ENCODE data around the gene OBSCN. TPM values are rescaled to one million over a fixed set of nuclear protein-coding genes. Genes with fewer than 3 reads are reported as not detected.

Gene OBSCN
- polyA plus RNA-seq, 3 donors = 31.3 to 43.8 (median 35.6) TPM

DNA sequence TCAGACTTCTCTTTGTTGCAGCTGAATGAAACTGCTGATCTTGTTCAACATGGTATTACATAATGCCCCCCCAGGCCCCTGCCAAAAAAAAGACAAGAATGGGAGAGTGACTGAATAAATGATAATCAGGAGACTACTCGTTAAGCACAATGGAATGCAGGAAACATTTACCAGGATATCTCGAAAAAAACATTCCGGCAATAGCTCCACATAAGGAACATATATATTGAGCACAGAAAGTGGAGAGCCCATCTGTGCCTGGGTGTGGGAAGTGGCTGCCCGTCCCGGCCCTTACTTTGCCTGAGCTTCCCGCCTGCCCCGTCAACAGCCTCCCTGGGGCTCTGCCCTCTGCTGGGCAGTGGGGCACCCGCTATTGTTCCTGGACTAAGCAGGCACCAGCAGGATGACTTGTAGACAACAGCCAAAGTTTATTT is 185.4 kb downstream of the OBSCN start:
- no peak for DNase-seq (ENCODE audit: extremely low read depth in 1 of 11, low read depth in 9 of 11, low spot score in 4 of 11)

- no peak for DNase-seq (ENCODE audit: extremely low read depth in 1 of 11, low read depth in 9 of 11, low spot score in 4 of 11)
These were observed 186.1 kb downstream of the OBSCN start for GRCh38 chr1:228393811-228394570.

DNA sequence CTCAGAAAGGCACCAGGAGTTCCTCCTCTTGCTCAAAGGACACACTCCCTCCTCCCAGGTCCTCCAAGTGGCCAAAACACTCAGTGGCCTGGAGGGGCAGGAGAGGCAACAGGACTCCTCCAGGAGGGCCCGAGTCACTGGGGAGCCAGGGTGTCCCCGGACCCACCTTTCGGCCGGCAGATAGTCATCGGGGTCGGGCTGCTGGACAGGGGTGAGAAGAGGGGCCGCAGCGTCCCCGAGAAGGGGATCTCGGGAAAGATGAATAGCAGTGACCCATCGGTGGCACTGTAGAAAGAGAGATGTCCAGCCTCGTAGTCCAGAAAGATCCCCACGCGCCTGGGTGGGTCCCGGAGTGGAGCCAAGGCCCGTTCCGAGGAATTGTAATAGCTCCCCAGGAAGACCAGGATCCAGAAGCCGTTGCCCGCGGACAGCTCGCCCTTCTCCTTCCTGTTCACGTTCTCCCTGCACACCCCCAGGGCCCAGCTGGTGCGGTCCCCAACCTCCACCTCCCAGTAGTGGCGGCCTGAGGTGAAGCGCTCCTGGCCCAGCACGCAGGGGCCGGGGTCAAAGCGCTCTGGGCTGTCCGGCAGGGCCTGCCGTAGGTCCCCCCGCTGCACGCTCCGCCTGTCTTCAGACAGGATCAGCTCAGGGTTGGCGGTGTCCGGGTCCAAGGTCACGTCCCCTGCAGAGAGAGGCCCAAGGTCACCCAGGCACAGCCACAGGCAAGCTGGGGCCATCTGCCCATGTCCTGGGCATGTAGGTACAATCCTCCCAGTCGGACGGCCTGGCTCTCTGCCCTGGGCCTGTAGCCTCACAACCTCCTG is 186.9 kb downstream of the OBSCN start:
- DNase-seq (ENCODE audit: extremely low read depth in 1 of 11, low read depth in 9 of 11, low spot score in 4 of 11) = no peak

- DNase-seq (ENCODE audit: extremely low read depth in 1 of 11, low read depth in 9 of 11, low spot score in 4 of 11) = no peak
These were observed 189.2 kb downstream of the OBSCN start for GRCh38 chr1:228396770-228397662.

DNA sequence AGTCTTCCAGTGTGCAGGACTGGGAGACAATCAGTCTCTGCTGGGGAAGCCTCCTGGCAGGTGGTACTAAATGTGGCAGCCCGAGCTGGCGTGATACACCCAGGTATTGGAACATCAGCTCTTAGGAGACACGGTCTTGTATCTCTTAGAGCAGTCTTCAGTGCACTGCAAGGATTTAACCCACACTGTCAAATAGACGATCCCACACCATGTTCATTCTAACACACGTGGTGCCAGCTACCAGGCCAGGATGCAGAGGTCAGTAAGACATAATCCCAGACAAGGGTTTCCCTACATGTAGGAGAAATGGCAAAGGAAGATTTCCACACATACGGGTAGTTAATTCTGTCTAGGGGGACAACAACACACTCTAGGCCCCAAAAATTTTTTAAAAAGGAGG is 190.1 kb downstream of the OBSCN start:
- no peak for DNase-seq (ENCODE audit: extremely low read depth in 1 of 11, low read depth in 9 of 11, low spot score in 4 of 11)

- DNase-seq (ENCODE audit: extremely low read depth in 1 of 11, low read depth in 9 of 11, low spot score in 4 of 11) = no peak
These were observed 191.1 kb downstream of the OBSCN start for GRCh38 chr1:228398741-228399461.

DNA sequence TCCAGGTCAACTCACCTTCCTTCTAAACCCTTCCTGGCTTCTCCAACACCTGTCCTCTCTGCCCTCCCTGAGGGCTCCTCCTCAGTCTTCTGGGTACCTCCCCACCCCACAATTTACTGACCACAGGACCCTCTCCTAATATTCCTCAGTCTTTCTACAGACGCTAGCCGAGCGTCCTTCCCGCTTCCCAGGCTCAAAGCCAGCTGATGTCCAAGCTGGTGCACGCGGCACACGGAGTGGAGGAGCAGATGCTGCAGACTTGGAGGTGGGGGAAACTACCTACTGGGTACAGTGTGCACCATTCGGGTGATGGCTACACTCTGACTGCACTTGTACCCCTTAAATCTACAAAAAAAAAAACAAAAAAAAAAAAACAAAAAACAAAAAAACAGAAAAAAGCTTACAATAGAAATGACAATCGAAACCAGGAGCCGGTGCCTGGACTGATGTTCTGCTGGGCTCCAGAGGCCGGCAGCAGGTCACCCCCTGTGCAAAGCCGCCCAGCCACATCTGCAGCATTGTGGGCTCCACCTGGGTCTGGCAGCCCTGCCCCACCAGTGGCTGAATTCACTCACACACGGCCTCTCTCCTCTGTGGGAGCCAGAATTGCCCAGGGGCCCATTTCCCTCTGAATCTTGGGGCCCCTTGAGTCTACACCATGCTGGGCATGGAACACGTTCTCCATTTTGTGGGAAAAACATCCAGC is 191.8 kb downstream of the OBSCN start:
- DNase-seq (ENCODE audit: extremely low read depth in 1 of 11, low read depth in 9 of 11, low spot score in 4 of 11) = no peak

GRCh38 chr1:228400237-228400651 is 192.4 kb downstream of the OBSCN start:
- DNase-seq (ENCODE audit: extremely low read depth in 1 of 11, low read depth in 9 of 11, low spot score in 4 of 11) = no peak

DNA sequence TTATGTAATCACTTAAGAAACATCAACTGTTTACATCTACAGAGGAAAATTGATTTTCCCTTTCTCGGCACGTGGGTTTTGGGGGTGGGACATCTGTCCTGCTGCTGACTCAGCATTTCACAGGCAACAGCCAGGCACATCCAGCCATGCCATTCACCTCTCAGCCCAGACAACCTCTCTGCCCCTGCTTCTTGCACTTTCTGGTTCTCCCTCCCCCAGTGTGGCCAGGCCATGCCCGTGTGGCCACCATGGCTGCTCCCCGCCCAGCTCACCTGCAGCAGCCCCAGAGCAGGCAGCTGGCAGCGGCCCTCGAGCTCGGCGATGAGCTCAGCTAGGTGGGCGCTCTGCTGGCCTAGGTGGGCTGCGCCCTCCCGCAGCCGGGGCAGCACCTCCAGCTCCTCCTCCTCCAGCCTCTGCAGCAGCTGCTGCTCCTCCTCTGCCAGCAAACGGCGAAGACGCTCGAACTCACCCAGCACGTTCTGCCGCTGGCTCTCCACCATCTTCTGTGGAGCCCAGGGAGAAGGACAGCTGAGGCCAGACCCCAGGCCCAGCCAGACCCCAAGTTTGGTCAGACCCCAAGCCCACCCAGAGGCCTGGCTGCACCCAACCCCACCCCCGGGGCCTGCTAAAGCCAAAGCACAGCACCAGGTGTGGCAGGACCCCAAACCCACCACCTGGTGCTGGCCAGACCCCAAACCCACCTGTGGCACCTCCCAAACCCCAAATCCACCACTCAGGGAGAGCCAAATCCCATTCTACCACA is 193.0 kb downstream of the OBSCN start:
- no peak for DNase-seq (ENCODE audit: extremely low read depth in 1 of 11, low read depth in 9 of 11, low spot score in 4 of 11)

DNA sequence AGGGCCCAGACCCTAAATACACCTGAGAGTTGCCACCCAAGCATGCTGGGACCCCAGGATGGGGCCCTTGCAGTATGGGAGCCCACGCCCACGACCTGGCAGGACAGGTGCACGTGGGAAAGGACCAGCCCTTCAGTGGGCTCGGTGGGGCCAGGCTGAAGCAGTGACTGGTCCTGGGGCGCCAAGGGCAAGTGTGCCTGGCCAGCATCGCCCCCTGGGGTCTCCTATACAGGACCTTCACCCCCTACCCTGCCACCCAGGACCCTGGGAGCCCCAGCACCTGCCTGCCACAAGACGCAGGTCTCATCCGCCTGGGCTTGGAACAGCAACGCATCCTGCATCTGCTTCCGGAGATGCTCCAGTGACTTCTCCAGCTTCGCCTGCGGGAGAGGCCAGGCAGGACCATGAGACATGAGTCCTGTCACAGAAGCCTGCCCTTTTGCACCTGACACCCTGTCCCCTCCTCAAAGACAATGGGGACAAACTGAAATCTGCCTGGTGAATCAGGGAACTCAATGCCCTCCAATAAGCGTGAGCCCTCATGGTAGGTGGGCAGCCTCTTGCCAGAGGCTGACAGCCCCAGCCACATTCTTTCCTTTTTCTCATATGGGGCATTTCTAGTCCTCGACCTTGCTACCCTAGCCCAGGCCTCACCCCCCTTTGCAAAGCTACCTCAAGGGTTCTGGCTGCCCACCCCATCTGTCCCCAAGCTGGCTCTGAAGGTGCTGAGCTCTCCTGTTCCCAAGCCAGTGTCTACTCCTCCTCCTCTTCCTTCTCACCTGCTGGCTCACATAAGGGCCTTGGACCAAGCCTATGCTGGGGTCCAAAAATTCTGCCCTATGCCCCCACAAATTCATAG is 194.2 kb downstream of the OBSCN start:
- no peak for DNase-seq (ENCODE audit: extremely low read depth in 1 of 11, low read depth in 9 of 11, low spot score in 4 of 11)

GRCh38 chr1:228402641-228403025 is 194.8 kb downstream of the OBSCN start:
- no peak for DNase-seq (ENCODE audit: extremely low read depth in 1 of 11, low read depth in 9 of 11, low spot score in 4 of 11)

DNA sequence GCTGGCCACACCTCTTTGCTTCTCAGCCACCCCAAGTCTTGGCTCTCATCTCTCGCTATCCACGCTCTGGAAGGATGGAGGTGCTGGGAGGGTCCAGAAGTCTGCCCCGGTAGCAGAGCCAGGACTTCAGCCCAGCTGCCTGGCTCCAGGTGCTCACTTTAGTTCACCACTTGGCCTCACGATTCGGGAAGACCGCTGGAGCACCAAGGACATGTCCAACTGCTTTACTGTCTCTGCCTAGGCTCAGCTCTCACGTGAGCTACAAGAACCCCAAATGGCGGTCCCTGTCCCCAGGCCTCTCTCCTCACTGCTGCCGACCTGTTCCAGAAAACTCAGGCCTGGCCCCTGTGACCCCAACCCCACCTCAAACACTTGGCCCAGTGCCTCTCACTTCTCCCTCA is 195.4 kb downstream of the OBSCN start:
- DNase-seq (ENCODE audit: extremely low read depth in 1 of 11, low read depth in 9 of 11, low spot score in 4 of 11) = no peak

DNA sequence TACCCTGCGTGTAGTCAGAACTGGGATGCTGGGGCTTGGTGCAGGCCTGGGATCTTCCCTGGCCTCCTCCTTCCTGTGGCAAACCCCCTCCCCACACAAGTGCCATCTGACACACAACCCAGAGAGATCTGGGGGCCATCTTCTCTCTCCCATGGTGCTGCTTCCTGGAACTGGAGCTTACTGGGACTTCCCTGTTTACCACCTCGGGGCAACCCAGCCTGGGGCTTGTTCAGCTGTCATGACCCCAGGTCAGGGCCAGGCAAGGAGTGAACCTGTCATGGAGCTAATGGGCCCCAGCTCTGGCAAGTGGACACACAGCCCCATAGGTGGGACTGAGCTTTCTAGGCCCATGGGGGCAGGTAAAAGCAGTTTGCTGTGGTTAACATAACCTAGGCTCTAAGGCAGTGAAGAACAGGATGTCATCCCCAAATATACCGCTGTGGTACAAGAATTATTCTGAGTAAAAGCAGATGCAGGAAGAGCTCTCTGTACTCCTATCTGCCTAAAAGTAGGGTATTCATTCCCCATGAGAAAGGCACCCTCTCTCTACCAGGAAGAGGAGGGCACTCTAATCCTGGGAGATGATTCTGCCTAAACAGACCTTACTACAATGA is 196.4 kb downstream of the OBSCN start:
- no peak for DNase-seq (ENCODE audit: extremely low read depth in 1 of 11, low read depth in 9 of 11, low spot score in 4 of 11)

DNA sequence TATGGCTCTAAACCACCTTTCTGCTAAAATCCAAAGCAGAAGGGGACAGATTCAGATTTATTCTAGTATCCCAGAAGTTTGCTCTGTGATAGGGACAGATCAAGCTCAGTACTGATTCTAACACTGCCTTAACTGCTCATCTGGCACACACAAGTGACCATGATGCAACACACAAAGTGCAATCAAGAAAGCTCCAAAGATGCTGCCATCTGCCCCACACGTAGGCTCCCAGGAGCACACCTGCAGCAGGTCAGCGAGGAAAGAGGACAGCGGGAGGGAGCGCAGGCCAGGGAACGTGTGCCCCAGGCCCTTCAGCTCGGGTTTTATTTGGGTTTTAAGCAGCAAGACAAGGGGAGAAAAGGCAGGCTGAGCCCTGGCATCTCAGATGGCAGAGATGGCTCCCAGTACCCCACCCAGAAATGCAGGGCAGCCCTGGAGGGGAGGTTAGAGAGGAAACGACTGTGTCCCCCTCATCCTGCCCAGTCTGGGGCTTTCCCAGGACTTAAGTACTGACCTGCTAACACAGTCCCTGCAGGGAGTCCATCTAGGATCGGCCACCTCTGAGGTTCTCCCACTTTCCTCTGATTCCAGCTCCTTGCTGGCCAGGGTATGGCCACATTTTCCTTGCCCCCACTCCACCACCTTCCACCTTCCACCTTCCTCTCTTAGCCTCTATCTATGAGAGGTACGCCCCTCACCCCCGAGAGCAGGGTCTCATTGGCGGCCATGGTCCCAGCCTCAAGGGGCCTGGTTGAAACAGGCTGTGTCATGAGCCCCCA is 197.5 kb downstream of the OBSCN start:
- DNase-seq (ENCODE audit: extremely low read depth in 1 of 11, low read depth in 9 of 11, low spot score in 4 of 11) = no peak

GRCh38 chr1:228405979-228406228 is 198.1 kb downstream of the OBSCN start:
- no peak for DNase-seq (ENCODE audit: extremely low read depth in 1 of 11, low read depth in 9 of 11, low spot score in 4 of 11)
